Skin of body (tissue), 2 donors: Measurements from ENCODE around the gene HEATR1. TPM values are rescaled to one million over a fixed set of nuclear protein-coding genes. Genes with fewer than 3 reads are reported as not detected.
"Not testable (repeated sequence)": the region's sequence is repeated elsewhere in the genome, so short reads cannot be mapped to it uniquely, and the experiment has no call there.

Experiments used
- DNase-seq: peaks from one replicate; lab custom pipeline; 2025; lab: John Stamatoyannopoulos, UW
- total RNA-seq: library from RNA; depleted of rRNA; stranded (reverse); fragments of >200 nt; gene quantifications from one replicate; pipeline ENCODE4 v1.2.3, GENCODE V29; 2014

The HEATR1 gene
- total RNA-seq, 1 donor from 2014 or later, result 30.8 TPM

DNA sequence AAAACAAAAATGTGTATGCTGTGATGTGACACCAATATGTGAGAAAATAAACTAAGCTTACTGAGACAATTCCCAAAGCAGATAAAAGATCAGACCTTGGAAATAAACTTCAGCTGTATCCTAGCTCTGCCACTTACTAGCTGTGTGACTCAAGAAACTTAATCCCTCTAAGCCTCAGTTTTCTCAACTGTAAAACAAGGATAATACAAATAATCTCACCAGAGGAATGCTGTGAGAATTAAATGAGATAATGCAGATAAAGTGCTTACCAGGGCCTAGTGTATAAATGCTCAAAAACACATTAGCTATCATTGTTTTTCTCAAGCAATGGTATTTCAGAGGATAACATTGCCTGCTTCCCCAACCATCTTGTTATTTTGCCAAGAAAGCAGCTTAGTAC lies 2.1 kb downstream of the HEATR1 start:
- no peak for DNase-seq

DNA sequence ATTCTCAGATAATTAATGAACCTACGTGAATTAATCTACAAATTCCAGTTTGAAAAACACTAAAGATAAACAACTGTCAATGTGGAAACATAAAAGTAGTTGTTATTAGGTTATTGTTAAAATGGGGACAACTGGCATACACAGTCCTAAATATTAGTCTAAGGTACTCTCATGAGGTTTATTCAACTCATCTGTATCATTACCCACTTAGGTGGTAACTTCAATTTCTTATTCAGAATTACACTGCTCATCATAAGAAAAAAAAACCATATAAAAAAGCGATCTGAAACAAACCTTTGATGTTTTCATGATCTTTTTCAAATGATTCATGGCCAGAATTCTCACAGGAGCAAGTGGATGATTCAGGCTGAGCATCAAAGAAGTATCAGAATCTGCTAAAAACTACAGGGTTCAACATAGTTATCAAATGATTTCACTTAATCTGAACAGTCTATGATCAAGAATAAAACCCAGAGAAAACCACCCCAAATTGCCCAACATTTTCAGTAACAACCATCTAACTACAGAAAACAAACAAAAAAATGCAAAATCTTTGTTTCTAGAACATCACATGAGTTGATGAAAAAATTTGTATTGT lies 13.7 kb downstream of the HEATR1 start:
- DNase-seq, result no peak

DNA sequence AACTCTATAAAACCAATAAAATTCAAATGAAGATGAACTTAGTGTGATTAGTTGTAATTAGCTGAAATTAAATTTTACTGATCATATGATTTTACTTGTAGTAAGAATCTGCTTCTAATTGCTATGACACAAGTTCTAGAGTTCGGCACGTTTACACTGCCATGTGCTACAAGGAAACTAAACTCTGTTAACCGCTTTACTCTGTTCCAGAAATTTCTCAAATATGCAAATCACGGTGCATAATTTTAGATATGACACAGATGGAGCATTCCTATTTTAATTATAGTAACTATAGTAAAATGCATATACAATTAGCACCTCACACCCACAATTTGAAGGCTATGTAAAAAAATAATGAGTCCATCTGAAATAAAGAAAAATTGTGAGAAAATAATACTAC lies 14.8 kb downstream of the HEATR1 start:
- DNase-seq, result no peak

DNA sequence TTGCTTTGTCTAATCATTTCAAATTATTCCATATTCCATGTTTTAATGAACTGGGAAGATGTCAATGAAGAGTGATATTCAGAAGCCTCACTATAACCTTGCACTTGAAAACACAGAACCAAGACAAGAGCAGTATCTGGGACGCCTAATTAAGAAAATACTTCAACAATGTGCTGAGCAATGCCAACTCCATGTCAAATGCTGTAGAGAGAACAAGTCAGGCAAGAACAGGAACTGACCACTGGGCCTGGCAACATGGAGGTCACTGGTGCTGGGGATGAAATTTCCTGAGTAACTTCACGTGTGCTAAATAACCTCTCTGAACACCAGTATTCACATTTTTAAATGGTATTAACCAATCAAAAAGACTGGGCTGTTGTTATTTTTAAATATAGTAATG lies 22.8 kb downstream of the HEATR1 start:
- no peak for DNase-seq

DNA sequence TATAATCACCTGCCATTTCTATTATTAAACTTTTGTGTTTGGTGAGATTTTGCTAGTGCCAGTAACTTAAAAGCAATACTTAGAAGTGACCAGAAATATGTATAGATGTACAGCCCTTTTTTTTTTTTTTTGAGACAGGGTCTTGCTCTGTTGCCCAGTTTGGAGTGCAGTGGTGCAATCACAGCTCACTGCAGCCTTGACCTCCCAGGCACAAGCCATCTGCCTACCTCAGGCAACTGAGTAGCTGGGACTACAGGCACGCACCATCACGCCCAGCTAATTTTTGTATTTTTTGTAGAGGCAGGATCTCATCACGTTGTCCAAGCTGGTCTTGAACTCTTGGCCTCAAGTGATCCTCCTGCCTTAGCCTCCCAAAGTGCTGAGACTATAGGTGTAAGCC lies 23.9 kb downstream of the HEATR1 start:
- not testable (repeated sequence) for DNase-seq

DNA sequence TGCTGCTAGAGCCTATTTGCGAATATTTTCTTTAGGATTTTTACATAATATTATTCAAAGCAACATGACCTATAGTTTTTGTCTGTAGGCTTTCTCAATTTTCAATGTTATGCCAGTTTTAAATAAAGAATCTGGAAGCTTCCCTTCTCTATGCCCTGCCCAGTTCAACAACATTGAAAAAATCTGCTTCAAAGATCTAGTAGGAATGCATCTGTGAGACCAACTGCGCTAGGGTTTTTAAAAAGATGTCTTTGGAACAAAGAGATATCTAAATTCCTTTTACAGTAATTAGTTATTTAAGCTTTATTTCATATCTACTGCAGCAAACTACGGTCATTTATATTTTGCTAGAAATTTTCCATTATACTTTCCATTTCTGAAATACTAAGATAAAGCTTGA lies 25.7 kb downstream of the HEATR1 start:
- no peak for DNase-seq

DNA sequence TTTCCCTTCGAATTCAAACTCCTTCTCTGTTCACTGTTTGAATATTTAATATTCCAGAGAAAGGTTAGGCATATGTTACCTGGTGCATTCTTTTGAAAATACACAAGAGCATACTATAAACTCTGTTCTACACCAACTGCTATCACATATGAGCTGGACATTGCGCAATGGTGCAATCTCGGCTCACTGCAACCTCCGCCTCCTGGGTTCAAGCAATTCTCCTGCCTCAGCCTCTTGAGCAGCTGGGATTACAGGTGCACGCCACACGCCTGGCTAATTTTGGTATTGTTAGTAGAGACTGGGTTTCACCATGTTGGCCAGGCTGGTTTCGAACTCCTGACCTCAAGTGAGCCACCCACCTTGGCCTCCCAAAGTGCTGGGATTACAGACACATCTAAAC lies 27.3 kb downstream of the HEATR1 start:
- not testable (repeated sequence) for DNase-seq

DNA sequence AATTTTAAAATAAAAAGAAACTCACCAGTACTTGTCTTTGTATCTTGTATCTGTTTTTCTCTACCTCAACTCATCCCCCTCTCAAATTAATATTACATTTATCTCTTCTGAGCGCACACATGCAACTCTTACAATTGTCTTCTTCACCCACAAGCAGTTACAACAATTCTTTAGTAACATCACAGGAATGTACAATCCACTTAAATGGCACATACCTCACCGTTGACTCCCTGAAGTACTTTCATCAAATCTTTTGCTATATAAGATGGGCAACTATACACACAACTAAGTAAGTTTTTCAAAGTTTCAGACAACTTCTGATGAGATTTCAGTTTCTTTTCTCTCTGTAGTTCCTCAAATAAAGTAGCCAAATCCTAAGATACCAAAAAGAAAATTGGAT lies 28.3 kb downstream of the HEATR1 start:
- DNase-seq, result no peak

DNA sequence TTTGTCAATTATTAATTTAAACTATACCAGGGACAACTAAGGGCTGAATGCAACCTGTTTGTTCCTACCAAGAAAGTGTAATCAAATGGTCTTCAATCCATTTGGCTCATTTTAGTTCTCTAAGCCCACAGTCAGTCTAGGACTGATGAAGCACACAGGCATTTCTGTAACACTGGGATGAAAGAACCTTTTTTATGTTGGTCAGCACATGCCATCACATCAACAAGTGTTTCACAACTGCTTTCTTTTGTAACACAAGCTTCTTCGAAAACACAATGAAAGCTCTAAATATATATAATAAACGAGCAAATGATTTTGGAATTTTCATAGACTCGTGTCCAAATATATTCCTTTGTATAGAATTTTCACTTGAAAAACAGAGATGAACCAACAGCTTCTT lies 28.8 kb downstream of the HEATR1 start:
- no peak for DNase-seq

DNA sequence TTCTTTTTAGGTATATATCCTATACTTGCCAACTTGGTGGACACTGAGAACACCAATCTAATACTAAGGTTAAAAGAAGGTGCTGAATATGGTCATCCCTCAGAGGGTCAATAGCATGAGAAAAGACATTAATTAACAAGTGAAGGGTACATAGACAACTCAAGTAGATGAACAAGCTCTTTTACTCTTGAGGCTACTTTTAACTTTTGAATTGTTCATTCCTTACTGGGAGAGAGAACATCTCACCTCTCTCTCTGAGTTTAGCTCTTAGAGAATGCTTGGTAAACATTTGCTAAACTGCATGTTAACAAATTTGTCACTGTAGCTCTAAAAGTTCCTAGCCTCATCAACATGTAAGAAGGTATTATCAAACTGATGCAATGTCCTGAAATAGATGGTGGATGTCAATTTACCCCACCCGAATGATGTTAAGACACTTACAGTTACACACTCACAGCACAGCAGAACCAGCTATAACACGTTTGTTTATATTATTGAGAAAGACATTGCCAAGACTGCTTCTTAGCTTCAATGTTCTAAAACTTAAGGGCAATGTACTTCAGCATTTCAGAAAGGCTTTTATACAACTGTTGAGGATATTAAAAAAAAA lies 35.9 kb downstream of the HEATR1 start:
- no peak for DNase-seq

DNA sequence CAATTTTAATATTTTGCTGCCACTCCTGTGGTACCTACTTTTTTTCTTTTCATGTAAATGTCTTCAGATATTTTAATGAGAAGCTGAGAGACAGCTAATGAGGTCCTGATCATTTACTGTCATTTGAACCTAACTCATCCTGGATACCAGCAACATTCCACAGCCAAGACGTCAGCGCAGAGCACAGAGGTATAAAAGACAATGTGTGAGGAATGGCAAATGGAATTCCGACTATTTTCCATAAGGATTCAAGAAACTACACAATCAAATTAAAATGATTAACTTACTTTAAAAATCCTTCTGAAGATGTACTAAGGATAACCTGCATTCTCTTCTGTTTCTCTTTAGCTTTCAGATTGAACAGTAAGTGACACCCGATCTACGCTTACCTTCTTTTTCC lies 38.8 kb downstream of the HEATR1 start:
- DNase-seq, result no peak

DNA sequence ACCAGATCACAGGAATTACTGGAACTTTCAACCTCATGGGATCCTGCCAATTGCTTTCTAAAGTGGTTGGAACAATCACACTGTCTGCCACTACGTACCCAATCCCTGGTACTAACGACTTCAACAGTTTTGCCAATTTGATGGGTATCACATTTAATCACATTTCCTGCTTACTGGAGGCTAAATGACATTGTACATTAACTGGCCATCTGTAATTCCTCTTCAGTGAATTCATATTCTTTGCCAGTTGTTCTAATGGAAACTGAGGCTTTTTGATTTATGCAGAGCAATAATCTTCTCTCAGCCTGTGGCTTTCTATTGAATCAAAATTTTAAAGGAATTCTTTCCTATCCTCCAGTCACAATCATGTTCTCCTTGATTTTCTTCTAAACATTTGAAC lies 42.3 kb downstream of the HEATR1 start:
- no peak for DNase-seq

DNA sequence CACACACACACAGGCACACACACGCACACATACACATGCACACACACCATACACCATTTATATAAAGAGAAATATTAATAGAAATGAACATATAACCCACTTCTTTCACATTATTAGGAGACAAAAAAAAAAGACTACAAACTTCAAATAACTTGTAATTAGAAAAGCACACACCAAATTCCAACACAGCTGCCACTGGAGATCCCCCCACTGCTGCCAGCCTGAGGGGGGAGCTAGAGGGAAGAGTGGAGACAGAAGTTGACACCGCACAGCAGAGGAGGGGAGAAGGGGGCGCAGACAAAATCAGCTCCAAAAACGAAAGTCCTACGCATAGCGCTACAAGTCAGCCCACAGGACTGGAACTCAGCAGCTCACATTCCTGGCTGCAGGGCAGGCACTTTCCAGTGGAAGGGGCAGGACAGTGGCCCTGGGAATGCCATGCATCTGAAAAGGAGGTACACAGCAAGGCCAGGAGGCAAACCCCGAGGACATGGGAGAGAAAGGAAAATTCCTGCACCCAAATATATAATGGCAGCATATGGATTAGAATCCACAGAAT lies 44.0 kb downstream of the HEATR1 start:
- no peak for DNase-seq

DNA sequence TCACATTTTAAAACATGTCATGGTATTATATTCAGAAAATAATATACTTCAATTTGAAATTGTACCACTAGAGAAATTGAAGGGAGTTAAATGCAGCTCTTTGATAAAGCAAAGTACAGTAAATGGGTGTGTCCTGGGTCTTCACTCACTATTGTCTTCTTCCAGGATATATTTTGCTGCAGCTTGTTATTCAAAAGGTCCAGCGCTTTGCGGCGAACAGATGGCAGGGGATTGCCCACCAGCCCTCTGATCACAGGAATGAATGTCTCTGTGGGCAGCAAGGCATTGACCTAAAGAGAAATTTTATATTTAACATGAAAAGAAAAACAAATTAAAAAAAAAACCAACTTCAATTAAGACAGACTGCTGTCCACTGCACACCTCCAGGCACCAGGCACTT lies 45.5 kb downstream of the HEATR1 start:
- DNase-seq, result no peak

DNA sequence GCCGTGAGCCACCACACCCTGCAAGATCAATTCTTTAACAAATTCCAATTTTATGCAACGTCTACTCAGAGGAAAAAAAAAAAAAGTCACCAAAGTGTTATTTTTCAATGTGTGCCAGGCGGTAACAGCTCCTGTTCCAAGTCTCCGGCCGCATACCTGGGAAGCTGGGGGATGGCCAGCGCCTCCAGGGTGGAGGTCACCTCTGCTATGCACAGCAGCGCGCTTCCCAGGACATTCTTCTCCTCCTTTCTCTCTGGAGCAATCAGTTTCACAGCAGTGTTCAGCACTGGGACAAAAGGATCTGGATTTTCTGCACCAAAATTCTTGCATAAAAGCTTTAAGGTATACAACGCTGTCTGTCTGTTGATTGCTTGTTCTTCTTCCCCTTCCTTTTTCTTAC lies 46.2 kb downstream of the HEATR1 start:
- DNase-seq, result no peak

DNA sequence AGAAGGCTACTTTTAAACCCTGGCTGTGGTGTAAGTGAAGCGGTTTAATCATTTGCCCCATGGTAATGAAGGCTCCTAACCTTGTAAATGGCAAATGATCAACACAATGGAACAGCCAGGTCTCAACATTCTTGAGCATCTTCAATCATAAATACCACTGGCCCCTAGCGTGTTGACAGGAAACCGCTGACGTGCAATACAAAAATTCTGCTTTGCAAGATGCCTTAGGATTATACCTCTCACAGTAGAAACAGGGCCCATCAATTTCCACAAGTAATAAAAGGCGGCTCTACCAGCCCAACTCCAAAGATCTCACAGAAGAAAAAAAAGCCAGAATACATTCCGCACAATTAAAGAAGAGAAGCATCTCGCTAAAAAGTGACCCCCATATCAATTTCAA lies 47.7 kb downstream of the HEATR1 start:
- no peak for DNase-seq

DNA sequence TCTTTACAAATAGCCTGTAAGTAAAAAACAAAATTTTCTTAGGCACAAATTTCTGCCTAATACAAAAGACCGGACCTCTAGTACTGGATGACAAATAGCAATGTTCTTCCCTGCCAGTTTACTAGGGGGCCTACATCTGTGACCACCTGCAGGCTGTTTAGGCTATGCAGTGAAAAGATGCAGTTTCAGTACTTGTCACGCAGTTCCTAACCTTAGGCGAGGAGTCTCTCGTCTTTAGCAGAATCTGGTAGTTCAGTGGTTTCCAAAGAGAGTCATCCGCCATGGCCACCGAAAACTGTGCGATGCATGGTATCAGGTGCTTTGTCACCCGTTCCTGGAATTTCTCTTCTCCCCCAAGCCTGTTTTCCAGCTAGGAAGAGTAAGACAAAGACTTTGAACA lies 50.9 kb downstream of the HEATR1 start:
- no peak for DNase-seq

DNA sequence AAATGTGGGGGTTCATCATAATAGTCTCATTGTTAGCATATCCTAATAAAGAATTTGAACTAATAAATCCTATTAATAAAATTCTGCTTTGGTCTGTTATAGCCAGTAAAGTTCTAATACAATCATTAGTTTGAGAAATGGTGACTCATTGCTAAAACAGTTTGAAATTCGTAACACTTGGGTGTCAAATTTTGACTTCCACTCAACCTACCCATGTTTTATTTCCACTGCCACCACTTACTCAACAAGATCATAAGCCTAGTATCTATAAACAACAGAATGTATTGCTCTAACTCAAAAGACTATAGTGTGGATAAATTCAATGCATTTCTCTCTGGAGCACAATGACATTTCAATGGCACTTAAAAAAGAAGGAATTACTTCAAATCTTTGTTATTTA lies 51.4 kb downstream of the HEATR1 start:
- DNase-seq, result no peak

DNA sequence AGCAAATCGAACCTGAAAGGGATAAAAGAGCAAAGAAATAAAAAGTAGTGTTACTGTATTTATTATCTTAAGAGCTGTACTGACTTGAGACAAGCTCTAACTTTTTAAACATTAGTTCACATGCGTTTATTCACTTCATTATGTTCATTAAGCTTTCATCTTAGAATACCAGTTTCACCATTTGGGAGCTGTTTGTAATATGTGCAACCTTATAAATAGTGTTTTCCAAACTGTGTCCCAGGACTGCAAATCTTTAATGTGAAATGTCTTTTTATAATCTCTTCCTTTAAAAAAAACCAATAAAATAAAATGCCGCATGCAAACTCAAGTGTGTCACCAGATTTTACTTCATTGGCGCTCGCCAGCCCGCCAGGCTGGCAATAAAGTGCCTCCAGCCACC lies 52.2 kb downstream of the HEATR1 start:
- DNase-seq, result no peak

DNA sequence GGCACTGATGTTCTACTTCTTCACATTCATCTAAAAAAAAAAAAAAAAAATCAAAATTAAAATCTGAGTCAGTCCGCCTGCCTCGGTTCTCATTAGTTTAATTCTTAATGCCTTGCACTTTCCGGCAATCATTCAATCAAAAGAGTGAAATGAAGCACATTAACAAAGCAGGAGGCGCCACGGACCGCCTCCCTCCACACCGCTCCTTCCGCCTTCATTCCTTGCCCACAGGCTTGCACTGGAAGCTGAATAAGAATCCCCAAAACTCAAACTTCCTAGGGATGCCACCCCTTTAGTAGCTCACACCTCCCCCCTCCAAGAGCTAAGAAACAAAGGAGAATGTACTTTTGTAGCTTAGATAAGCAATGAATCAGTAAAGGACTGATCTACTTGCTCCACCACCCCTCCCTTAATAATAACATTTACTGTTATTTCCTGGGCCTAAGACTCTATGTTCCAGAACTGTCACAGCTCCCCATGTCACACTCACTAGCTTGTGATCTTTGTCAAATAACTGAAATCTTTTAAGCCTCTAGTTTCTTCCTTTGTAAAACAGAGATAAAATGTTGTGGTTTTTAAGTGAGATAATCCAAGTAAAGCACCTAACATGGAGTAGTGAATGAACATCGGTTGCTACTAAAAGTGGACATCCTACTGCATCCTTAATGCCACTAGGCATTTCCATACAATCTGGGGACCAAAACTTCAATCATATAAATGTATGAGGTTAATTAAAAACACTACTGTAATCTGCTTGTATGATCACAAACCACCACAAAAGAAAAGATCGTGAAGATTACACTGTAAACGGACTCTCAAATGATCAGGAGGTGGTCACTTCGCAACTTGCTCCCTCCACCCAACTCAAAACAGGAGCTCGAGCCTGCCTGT lies 53.1 kb downstream of the HEATR1 start:
- no peak for DNase-seq

DNA sequence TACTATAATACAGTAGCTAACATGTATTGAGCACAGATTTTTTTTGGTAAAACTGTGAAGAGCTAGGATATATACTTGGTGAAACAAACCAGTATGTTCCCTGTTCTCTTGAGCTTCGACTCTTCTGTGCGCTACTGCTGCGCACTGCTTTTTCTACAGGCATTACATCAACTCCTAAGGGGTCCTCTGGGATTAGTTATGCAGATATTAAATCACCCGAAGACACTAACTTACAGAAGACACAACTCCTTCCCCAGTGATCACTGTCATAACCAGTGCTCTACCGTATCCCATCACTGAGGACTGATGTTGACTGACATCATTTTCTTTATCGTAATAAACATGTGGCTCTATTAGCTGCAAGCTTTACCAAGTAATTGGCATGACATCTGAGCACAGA lies 55.9 kb downstream of the HEATR1 start:
- DNase-seq, result no peak

DNA sequence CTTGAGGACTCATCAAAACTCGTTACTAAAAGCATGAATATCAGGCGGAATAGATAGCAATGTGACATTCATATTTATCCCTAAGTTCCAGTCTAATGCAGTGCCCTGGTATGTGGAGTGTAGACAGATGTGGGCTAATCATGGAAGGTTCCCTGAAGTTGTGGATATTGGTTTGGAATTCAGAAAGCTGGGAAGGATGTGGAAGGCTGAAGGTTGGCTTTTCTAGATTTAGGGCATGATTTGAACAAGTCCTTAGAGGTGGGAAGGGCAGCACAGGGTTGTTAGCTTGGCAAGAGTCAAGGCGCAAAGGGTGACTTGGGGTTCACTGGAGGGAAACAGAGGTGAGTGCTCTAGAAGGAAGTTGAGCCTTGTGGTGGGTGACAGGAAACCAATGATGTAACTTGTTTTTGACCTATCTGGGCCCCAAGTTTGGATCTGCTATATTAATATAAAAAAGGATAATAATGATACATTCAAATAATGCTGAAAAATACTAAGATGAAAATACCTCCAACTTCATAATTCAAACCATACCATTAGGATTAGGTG lies 58.6 kb downstream of the HEATR1 start:
- DNase-seq, result no peak
